ENCODE measurements around the gene PLPPR3.

The PLPPR3 gene

DNA sequence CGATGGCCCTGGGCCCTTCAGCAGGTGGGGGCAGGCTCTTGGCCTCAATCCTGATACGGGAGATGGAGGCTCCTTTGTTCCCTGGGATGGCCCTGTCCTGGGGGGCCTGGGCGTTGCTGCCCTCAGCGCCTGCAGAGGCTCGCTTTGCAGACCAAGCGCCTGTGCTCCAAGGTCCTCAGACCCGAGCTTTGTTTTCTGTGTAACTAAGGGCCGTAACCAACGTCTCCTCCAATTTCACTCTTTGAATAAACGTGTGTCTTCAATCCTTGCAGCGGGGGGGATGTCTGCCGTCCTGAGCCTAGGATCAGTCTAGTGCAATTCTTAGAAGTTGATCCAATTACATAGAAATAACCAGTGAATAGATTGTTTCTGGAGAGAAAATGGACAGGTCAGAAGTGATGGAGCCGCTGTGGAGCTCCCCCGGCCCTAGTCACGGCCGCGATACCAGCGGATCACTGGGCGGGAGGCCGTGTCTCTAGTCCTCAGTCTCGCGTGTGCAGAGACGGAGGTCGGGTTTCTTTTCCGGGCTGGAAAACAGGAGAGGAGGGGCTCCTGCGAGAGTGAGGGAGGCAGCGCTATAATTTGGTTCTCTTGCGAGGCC is 19.2 kb downstream of the PLPPR3 start:
- ATAC-seq, result no peak
- TF ChIP-seq, protein P1, sequence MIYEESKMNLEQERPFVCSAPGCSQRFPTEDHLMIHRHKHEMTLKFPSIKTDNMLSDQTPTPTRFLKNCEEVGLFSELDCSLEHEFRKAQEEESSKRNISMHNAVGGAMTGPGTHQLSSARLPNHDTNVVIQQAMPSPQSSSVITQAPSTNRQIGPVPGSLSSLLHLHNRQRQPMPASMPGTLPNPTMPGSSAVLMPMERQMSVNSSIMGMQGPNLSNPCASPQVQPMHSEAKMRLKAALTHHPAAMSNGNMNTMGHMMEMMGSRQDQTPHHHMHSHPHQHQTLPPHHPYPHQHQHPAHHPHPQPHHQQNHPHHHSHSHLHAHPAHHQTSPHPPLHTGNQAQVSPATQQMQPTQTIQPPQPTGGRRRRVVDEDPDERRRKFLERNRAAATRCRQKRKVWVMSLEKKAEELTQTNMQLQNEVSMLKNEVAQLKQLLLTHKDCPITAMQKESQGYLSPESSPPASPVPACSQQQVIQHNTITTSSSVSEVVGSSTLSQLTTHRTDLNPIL (CRISPR knock-in tag; IDR thresholded peaks at IDR 0.05; ENCODE audit: low read depth), result no peak
- TF ChIP-seq TCF4 (CRISPR knock-in tag; IDR thresholded peaks at IDR 0.05; ENCODE audit: borderline replicate concordance) (no peak), ESRRG (CRISPR knock-in tag; IDR thresholded peaks at IDR 0.05) (no peak)
- TF ChIP-seq, protein P2, sequence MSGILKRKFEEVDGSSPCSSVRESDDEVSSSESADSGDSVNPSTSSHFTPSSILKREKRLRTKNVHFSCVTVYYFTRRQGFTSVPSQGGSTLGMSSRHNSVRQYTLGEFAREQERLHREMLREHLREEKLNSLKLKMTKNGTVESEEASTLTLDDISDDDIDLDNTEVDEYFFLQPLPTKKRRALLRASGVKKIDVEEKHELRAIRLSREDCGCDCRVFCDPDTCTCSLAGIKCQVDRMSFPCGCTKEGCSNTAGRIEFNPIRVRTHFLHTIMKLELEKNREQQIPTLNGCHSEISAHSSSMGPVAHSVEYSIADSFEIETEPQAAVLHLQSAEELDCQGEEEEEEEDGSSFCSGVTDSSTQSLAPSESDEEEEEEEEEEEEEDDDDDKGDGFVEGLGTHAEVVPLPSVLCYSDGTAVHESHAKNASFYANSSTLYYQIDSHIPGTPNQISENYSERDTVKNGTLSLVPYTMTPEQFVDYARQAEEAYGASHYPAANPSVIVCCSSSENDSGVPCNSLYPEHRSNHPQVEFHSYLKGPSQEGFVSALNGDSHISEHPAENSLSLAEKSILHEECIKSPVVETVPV (CRISPR knock-in tag; IDR thresholded peaks at IDR 0.05), result no peak

GRCh38 chr19:801861-802497 is 19.8 kb downstream of the PLPPR3 start:
- TF ChIP-seq SNAI2 (CRISPR knock-in tag; IDR thresholded peaks at IDR 0.05), result no peak
- TF ChIP-seq RARB (CRISPR knock-in tag; IDR thresholded peaks at IDR 0.05), result no peak
- TF ChIP-seq ESRRG (CRISPR knock-in tag; IDR thresholded peaks at IDR 0.05), result no peak
- no peak for TF ChIP-seq PPARA (CRISPR knock-in tag; IDR thresholded peaks at IDR 0.05; ENCODE audit: borderline replicate concordance)
- no peak for TF ChIP-seq CSDC2 (CRISPR knock-in tag; IDR thresholded peaks at IDR 0.05)
- TF ChIP-seq ZNF70 (CRISPR knock-in tag; IDR thresholded peaks at IDR 0.05), result no peak
- no peak for TF ChIP-seq BACH2 (CRISPR knock-in tag; IDR thresholded peaks at IDR 0.05; ENCODE audit: borderline replicate concordance)
- TF ChIP-seq PATZ1 (CRISPR knock-in tag; IDR thresholded peaks at IDR 0.05; ENCODE audit: borderline replicate concordance), result no peak
- no peak for TF ChIP-seq GLIS3 (CRISPR knock-in tag; IDR thresholded peaks at IDR 0.05)
- no peak for TF ChIP-seq TOX (CRISPR knock-in tag; IDR thresholded peaks at IDR 0.05; ENCODE audit: borderline replicate concordance)
- no peak for TF ChIP-seq ZNF8 (CRISPR knock-in tag; IDR thresholded peaks at IDR 0.05)
- no peak for TF ChIP-seq ZFP3 (CRISPR knock-in tag; IDR thresholded peaks at IDR 0.05)
- no peak for TF ChIP-seq TCF4 (CRISPR knock-in tag; IDR thresholded peaks at IDR 0.05; ENCODE audit: borderline replicate concordance)
- TF ChIP-seq, protein P3, sequence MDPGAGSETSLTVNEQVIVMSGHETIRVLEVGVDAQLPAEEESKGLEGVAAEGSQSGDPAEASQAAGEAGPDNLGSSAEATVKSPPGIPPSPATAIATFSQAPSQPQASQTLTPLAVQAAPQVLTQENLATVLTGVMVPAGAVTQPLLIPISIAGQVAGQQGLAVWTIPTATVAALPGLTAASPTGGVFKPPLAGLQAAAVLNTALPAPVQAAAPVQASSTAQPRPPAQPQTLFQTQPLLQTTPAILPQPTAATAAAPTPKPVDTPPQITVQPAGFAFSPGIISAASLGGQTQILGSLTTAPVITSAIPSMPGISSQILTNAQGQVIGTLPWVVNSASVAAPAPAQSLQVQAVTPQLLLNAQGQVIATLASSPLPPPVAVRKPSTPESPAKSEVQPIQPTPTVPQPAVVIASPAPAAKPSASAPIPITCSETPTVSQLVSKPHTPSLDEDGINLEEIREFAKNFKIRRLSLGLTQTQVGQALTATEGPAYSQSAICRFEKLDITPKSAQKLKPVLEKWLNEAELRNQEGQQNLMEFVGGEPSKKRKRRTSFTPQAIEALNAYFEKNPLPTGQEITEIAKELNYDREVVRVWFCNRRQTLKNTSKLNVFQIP (CRISPR knock-in tag; IDR thresholded peaks at IDR 0.05; ENCODE audit: borderline replicate concordance, low read depth), result no peak
- TF ChIP-seq, protein P2 (CRISPR knock-in tag; IDR thresholded peaks at IDR 0.05), result no peak
- TF ChIP-seq ZNF565 (CRISPR knock-in tag; conservative IDR thresholded peaks at IDR 0.05; ENCODE audit: low read depth), result no peak
- TF ChIP-seq, protein P4, sequence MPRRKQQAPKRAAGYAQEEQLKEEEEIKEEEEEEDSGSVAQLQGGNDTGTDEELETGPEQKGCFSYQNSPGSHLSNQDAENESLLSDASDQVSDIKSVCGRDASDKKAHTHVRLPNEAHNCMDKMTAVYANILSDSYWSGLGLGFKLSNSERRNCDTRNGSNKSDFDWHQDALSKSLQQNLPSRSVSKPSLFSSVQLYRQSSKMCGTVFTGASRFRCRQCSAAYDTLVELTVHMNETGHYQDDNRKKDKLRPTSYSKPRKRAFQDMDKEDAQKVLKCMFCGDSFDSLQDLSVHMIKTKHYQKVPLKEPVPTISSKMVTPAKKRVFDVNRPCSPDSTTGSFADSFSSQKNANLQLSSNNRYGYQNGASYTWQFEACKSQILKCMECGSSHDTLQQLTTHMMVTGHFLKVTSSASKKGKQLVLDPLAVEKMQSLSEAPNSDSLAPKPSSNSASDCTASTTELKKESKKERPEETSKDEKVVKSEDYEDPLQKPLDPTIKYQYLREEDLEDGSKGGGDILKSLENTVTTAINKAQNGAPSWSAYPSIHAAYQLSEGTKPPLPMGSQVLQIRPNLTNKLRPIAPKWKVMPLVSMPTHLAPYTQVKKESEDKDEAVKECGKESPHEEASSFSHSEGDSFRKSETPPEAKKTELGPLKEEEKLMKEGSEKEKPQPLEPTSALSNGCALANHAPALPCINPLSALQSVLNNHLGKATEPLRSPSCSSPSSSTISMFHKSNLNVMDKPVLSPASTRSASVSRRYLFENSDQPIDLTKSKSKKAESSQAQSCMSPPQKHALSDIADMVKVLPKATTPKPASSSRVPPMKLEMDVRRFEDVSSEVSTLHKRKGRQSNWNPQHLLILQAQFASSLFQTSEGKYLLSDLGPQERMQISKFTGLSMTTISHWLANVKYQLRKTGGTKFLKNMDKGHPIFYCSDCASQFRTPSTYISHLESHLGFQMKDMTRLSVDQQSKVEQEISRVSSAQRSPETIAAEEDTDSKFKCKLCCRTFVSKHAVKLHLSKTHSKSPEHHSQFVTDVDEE (CRISPR knock-in tag; IDR thresholded peaks at IDR 0.05), result no peak
- TF ChIP-seq, protein P1 (CRISPR knock-in tag; IDR thresholded peaks at IDR 0.05; ENCODE audit: low read depth), result no peak
- no peak for ATAC-seq

All from SK-N-SH treated with all-trans-retinoic acid at 6 μM for 48 hours (cell line).